ENCODE measurements around the gene LIX1.
"Not testable (repeated sequence)": the region's sequence is repeated elsewhere in the genome, so short reads cannot be mapped to it uniquely, and the experiment has no call there.

The LIX1 gene

DNA sequence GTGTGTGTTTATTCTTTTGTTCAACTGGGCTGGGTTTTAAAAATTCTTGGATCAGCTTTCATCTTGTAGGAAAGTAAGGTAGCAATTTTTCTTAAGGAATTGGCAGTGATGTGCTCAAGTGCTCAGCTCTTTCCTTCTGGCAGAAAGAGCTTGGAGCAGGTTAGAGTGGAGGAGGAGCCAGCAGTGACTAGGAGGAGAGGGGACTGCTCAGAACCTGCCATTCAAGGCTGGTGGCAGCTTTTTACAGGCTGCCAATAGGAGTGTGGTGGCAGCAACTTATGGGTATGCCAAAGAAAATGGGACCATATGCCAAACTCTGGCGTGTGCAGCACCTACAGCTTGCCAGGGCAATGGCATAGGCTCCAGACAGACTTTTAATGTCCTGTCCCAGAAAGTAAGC, 2.2 kb downstream of the LIX1 start:
- DNase-seq: not testable (repeated sequence)

GRCh38 chr5:97136475-97136874, 5.9 kb downstream of the LIX1 start:
- DNase-seq: no peak

DNA sequence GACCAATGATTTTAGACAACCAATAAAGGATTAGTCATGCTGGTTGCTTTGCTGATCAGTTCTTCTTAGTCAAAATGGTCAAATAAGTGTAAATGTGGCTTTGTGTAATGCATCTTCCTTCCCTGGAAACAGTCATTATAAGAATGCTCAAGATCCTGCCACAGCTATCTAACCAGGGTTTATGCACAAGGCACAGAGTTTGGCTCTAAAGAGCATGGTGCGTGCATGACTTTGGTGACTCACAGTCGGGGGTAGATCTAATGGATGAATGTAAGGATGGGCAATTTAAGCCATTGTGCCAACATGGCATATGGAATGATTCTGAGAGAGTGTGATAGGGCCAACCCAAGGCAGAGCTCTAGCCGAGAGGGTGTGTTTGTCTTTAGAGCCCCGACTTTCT, 6.5 kb downstream of the LIX1 start:
- no peak for DNase-seq

- no peak for DNase-seq
Observed at GRCh38 chr5:97134634-97135033, 7.8 kb downstream of the LIX1 start.

GRCh38 chr5:97133101-97133500, 9.3 kb downstream of the LIX1 start:
- DNase-seq: no peak

DNA sequence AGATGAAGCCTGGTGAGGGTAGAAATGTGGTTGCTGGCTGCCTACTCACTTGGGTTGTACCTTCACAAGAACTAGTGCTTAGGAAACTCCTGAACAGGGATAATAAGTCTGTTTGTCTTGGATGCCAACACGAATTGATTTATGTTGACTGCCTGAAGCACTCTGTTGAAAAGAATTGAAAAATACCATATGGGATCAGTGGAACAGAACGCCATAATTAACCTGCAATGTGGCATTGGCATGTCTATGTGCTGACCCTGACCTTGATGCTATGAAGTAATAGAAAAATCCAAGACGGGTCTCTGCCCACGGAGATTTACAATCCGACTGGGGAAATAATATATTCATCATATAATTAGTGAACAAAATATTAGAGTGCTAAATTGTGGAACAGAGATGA, 10.5 kb downstream of the LIX1 start:
- no peak for DNase-seq

GRCh38 chr5:97131139-97131710, 11.2 kb downstream of the LIX1 start:
- DNase-seq: no peak

DNA sequence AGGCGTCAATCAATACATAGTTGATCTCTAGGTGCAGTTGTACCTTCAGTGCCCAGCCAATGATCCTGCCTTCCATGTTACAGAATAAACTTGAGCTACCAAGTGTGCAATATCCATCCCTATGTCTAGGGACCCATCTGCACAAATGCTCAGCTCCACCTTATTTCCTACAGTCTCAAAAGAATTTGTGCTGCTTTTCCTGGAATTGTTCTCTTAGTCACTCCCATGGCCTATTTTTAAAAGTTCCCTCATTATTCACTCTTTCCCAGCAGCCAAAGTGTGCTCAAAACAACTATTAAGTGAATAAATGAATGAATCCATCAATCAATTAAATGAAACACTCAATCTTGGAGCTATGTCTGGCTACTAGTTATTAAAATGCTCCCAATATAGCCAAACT, 14.7 kb downstream of the LIX1 start:
- DNase-seq: no peak

DNA sequence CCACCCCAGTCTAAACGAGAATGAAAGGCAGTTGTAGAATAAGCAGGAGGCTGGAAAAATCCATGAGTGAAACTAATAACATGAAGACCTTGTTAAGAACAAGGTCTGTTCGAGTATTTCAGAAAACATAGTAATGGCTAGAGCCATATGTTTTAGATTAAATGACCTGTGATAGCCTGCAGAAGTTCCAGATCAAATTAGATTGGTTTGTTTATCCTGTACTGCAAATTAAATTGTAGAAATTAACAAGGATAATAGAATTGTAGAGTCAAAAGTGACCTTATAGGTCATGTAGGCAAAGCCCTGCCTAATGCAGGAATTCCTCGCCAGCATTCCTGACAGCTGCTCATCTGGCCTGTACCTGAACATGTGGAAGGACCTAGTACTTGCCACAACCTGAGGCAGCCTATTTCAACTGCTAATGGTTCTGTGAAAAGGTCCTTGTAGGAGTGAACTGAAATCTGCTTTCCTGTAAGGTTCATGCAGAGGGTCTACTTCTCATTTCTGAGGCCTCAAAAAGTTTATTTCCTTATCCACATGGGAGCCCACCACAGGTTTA, 17.2 kb downstream of the LIX1 start:
- no peak for DNase-seq

GRCh38 chr5:97124335-97124734, 18.1 kb downstream of the LIX1 start:
- no peak for DNase-seq

GRCh38 chr5:97121848-97122247, 20.6 kb downstream of the LIX1 start:
- no peak for DNase-seq

DNA sequence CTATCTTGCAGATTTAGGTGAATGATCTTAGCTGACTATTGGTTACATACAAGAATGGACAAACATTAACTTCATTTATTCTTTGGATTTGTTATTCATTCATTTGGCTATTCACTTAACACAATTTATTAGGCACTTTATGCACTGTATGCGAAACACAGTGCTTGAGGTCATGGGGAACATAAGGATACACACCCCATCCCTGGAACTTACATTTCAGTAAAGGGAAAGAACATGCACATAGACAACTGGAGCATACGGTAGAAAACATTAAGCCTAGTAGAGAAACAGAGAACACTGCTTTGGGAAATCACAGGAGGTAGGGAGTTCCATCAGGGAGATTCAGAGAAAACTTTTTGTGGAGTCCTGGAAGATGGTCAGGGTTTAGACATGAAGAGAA, 22.2 kb downstream of the LIX1 start:
- no peak for DNase-seq

DNA sequence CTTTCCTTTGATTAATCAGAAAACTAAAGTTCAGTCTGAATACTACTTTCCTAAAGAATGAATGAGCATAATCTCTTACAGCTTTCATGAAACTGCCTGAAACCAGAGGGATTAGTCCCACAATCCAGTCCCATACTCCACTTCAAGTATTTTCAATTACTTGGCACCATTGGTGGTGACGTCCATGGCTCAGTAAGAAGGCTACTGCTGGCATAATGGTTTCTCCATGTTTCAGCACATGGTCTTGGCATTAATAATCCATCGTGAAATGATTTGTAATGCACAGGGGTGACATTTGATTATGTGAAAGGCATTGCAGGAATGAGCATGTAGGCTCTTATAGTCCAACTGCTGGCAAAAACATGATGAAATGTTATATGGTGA, 23.4 kb downstream of the LIX1 start:
- no peak for DNase-seq

DNA sequence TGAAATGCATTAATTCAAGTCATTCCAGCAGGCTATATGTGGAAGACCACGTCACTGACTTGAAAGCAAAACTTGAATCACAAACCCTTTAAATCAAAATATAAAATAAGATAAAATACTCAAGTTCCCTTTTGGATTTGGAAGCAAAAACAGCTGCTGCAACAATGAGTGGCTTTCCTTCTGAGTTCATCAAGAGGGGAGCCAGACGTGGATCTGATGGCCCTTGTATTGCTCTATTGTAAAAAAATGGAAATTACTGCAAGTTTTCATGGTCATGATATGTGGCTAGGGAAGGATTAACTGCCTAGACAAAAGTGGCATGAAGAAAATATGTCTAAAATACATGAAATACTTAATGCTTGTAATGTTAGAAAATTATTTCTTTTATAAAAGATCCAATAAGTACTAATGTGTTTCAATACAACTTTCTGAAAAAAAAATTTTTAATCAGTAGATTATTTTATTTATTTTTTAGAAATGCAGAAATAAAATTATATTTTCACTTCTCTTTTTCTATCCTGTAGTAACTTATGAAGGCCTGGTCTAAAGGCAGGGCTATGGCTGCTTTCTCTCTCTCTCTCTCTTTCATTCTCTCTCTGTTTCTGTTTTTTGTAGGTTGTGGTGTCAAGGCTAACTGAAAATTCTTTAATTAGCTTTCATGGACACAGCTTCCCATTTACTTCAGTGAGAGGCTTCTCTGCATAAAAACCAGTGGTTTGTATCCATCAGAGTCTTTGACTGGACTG, 24.0 kb downstream of the LIX1 start:
- no peak for DNase-seq

DNA sequence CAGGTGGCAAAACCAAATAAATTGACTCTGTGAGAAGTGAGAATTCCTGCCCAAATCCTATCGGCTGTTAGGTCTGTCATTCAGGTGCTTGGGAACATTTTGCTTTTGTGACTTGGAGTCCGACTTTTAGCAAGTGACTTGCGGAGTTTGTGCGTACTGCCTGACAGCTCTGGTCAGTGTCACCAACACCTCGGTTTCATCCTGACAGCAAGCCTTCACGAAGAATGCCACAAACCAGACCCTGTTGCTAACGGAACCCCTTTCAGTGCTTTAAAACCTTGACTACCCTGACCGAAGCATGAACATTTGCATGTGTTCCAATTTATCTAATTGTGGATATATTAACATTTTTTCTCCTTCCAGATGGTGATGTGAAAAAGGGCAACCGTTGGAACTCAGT, 26.5 kb downstream of the LIX1 start:
- DNase-seq: no peak

DNA sequence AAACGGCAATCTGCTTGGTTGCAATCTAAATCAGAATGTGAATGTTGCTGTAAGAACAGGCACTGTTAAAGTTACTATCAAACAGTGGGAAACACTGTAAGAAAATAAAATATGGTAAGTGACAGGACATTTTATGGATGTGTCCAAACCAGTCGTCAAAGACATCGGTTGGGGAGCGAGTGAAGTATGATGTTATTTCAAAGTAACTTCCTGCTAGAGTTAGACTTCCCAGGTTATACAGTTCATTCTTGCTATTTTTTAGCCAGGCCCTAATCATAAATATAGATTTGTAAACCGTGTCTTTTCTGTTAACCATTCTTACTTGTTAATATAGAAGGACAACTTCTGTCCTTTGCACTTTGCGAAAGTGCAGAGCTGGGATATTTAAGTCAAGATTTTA, 30.2 kb downstream of the LIX1 start:
- DNase-seq: no peak

GRCh38 chr5:97111616-97112015, 30.8 kb downstream of the LIX1 start:
- DNase-seq: no peak

DNA sequence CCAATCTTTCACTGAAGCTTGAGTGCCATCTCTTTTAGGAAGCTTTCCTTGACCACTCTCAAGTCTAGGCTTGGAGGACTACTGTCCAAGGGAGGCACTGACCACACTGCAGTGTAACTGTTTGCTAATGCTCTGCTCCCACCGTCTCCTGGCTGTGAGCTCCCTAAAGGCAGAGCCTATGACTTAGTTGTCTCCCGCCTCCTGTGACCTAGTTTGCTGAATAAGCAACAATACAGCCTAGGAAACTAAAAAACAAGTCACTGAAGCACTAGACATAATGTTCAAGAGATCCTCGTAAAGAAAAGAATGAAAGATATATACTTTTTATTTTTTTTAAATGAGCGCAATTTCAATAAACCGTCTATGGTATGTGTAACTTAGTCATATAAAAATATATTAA, 31.4 kb downstream of the LIX1 start:
- no peak for DNase-seq

DNA sequence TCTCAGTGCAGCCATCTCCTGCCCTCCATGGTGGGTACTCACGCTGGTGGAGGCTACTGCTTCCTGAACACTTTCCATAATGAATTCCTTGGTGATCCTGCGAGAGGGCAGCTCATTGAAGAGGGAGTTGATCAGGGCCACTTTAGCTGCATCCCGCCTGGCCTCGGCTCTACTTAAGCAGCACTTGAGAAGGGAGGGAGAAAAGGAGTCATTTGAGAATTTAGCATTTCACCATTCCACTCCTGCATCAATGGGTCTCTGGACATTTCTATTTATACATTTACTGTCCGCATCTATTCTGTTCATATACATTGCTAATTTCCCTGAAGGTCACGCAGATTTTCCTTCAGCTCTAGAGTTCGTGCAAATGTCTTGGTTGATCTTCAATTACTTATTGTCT, 35.1 kb downstream of the LIX1 start:
- DNase-seq: no peak

- no peak for DNase-seq
Observed at GRCh38 chr5:97106216-97106581, 36.2 kb downstream of the LIX1 start.

DNA sequence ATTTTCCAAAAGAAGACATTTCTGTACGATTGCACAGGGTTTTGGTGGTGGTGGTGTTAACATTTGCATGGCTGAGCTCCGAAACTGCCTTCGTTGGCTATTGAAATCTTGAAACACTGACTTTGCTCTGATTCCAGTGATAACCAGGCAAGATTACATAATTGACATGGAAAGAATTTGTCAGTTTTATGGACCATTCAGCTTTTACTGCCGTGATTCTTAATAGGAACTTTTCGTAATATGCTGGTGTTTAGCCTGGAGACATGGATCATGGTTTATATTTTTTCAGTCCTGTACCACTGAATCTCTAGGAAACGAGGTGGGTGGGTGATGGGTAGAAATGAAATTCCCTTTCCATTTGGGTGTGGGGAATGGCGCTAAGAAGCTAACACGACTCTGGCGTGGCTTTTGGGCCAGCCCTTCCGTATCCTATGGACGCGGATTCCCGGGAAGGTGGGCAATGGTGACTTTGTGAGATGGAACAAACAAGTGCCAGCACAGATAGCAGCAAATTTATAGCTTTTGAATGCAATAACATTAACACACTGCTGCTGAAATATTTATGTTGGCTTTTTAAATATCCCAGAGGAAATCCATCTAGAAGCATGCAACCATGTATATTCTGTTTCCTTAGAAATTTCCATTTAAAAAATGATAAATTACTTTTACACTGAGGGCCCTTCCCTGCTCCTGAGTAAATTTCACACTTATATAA, 36.8 kb downstream of the LIX1 start:
- DNase-seq: no peak

DNA sequence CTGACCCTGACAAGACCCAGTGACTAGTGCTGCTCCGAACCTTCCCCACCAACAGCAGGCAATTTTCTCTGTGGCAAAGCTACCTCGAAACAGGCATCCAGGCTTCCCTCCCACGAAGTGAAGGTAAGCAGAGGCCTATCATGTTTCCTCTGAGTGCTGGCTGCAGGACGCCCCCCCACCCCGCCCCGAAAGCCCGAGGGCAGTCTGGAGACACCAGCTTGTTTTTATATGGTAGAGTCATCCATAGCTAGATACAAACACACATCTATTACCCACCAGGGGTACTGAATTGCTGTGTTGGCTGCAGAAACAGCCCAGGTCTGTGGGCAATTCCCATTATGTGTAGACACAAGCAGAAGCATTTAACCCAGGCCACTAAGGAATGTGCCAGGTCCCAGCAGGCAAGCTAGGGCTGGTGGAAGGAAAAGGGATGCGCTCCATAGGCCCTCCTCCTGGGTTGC, 40.4 kb downstream of the LIX1 start:
- no peak for DNase-seq

GRCh38 chr5:97101189-97101910, 41.1 kb downstream of the LIX1 start:
- DNase-seq: no peak
